Measurements from ENCODE around the gene ARF3.

DNA sequence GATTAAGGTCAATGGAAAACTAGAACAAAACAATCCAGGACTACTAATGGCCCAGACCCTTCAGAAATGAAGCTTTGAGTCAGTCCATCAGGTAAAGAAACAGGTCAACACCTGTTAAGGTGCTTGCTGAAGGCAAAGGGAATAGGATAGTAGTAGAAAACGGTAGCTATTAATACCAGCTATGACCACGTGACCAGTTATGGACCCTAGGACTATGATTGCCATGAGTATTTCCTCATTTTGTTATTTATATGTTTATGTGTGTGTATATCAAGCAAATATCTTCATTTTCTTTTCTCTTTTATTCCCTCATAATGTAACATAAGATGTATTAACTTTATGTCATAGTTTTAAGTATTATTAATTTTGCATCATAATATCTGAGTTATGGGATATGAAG is 57.6 kb downstream of the ARF3 start:
- no peak for TF ChIP-seq POLR2A (IDR thresholded peaks at IDR 0.05; ENCODE audit: low read depth, low read length)
- TF ChIP-seq TAF1 (IDR thresholded peaks at IDR 0.05; ENCODE audit: borderline replicate concordance, low read depth, low read length): no peak
- no peak for TF ChIP-seq POLR2AphosphoS5 (IDR thresholded peaks at IDR 0.05; ENCODE audit: low read depth, low read length)

All from GM12892 (cell line).